AG04450 (cell line): ENCODE measurements around the gene MYH7B. TPM values are rescaled to one million over a fixed set of nuclear protein-coding genes. Genes with fewer than 3 reads are reported as not detected.

Experiments
- CTCF ChIA-PET: fragments of 300-600, 350-600 bp; formaldehyde crosslinking; extraction: SDS; loops from one replicate; lab custom pipeline; 2022; ENCODE audit warnings: antibody characterized with exemption, inconsistent platforms; lab: Charles Lee
- POLR2A ChIA-PET: fragments of 350-600 bp; formaldehyde crosslinking; extraction: SDS; loops from one replicate; lab custom pipeline; 2021; ENCODE audit warnings: antibody characterized with exemption, inconsistent platforms; lab: Yijun Ruan, JAX
- DNase-seq: peaks from one replicate; pipeline ENCODE4 v3.0.0-alpha.2; 2011; ENCODE audit warnings: low read depth, low spot score
- H3K27ac ChIP-seq: one replicate; pipeline ENCODE4 v1.5.1; 2012; ENCODE audit warnings: low read depth, low read length, control low read depth
- H3K27me3 ChIP-seq: one replicate; pipeline ENCODE4 v1.6.0; 2012; ENCODE audit warnings: low read length; ENCODE audit not compliant: control insufficient read depth, insufficient read depth
- H3K4me3 ChIP-seq: 2 replicates; pipeline ENCODE4 v1.5.1; 2011; ENCODE audit warnings: mild to moderate bottlenecking, low read depth, low read length, control low read depth
- H3K9me3 ChIP-seq: 2 replicates; pipeline ENCODE4 v1.5.1; 2012; ENCODE audit warnings: low read length; ENCODE audit not compliant: control insufficient read depth, insufficient read depth
- polyA plus RNA-seq: library from polyadenylated mRNA; depleted of rRNA; stranded (reverse); fragments of >200 nt; gene quantifications from 2 replicates; pipeline ENCODE4 v1.2.3, GENCODE V29; 2011; rRNA removed
- small RNA-seq: library from RNA; depleted of rRNA; stranded (forward); fragments of <200 nt; gene quantifications from one replicate; pipeline ENCODE3, GENCODE V24; 2012; ENCODE audit warnings: low read depth; ENCODE audit not compliant: insufficient read length
- TF ChIP-seq, protein P1 (sequence below): IDR thresholded peaks from 2 replicates; pipeline ENCODE4 v1.5.1; 2011; ENCODE audit warnings: low read depth, low read length, control low read depth, inconsistent platforms

Gene MYH7B
- polyA plus RNA-seq, 1 experiment, result 0.02 TPM

DNA sequence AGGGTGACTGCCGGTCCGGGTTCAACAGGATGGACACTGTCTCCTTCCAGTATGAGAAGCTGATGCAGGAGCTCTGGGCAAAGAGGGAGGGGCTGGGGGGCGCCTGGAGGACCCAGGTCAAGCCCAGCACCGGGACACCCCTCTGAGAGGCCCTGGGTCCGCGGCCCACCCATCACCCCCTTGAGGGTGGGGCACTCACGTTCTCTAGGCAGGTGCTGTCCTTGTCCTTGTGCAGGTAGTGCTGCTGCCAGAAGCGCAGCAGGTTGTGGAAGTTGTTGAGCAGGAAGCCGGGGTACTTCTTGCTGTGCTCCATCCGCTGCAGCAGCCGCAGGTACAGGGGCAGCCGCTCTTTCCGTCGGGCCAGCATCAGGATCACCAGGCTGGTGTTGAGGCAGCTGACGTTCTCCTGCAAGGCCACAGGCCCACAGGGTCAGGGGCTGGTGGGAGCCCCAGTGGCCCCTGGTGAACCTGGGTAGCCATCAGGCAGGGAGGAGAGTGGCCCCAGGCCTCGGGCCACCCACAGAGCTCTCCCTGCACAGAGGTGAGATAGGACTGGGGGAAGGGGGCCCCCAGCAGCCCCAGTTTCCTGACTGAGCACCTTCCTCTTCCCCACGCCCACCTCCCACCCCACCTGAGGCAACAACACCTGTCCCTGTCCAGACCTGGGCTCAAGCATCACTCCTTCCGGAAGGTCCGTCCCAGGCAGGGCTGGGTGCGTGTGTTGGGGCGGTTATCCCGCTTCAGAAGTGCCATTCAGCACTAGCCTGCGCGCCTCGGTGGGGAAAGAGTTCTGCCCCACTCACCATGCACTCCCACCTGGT lies 47.8 kb downstream of the MYH7B start:
- Histone ChIP-seq H3K9me3 (no peaks in the 10 kb centered on the region; the same call in 1 of the 2 replicates), H3K27ac (no peak overlapping the region), H3K27me3 (no peaks in the 10 kb centered on the region), H3K4me3 (no peak overlapping the region)
- ChIA-PET CTCF (interaction anchor here (2.6 kb wide), 1 partner anchor 129 kb away, joined by 17 read pairs; no protein-coding TSS in a partner anchor), POLR2A (interaction anchor here (0.6 kb wide), 1 partner anchor 260 kb away, joined by 7 read pairs; no protein-coding TSS in a partner anchor)
- DNase-seq, result no peak
- TF ChIP-seq, protein P1, sequence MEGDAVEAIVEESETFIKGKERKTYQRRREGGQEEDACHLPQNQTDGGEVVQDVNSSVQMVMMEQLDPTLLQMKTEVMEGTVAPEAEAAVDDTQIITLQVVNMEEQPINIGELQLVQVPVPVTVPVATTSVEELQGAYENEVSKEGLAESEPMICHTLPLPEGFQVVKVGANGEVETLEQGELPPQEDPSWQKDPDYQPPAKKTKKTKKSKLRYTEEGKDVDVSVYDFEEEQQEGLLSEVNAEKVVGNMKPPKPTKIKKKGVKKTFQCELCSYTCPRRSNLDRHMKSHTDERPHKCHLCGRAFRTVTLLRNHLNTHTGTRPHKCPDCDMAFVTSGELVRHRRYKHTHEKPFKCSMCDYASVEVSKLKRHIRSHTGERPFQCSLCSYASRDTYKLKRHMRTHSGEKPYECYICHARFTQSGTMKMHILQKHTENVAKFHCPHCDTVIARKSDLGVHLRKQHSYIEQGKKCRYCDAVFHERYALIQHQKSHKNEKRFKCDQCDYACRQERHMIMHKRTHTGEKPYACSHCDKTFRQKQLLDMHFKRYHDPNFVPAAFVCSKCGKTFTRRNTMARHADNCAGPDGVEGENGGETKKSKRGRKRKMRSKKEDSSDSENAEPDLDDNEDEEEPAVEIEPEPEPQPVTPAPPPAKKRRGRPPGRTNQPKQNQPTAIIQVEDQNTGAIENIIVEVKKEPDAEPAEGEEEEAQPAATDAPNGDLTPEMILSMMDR, result no peak

DNA sequence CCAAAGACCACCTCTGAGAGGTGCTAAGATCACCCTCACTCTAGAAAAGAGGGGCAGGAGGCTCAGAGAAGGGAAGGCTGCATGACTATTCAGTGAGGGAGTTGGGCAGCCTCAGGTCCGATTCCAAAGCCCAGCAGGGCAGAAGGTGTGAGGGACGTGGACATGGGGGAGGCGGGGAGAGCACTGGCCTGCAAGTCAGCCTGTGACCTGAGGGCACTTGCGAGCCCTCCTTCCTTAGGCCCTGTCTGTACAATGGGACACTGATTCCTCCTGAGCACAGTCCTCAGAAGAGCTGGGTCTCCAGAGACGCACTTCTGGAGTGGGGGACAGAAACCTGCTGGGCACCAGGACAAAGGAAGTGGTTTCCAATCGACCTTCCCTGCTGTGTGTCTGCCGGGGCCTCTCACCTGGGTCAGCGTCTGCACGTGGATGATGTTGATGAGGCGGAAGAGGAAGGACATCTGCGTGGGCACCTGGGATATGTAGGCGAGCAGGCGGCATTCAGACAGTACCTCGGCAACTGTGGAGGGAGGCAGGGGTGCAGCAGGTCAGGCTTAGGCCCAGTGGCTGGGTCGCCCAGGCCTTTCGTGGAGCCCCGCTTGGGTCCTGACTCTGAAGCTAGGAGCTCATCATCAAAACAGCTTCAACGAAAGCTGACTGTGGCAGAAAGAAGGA lies 48.5 kb downstream of the MYH7B start:
- no peak overlapping the region for H3K4me3 ChIP-seq
- no peak overlapping the region for H3K27ac ChIP-seq
- POLR2A ChIA-PET, result interaction anchor here (0.6 kb wide), 1 partner anchor 81 kb away, joined by 3 read pairs; no protein-coding TSS in a partner anchor
- no peaks in the 10 kb centered on the region; the same call in 1 of the 2 replicates for H3K9me3 ChIP-seq
- no peaks in the 10 kb centered on the region for H3K27me3 ChIP-seq
- CTCF ChIA-PET, result no interaction called here
- TF ChIP-seq, protein P1, result no peak
- DNase-seq, result no peak

GRCh38 chr20:35004749-35005462 lies 49.2 kb downstream of the MYH7B start:
- ChIA-PET POLR2A (interaction anchor here (0.6 kb wide), 1 partner anchor 82 kb away, joined by 3 read pairs; no protein-coding TSS in a partner anchor), CTCF (no interaction called here)
- no peak overlapping the region for H3K4me3 ChIP-seq
- H3K9me3 ChIP-seq, result no peaks in the 10 kb centered on the region; the same call in 1 of the 2 replicates
- H3K27ac ChIP-seq, result no peak overlapping the region
- no peak for DNase-seq
- H3K27me3 ChIP-seq, result no peaks in the 10 kb centered on the region
- TF ChIP-seq, protein P1, result no peak

Small RNAs within 50 kb of the gene (small RNA-seq; reads per million reads assigned to genes)
- 50.6 reads per million, percentile 85 among the genes with 10 or more reads in this experiment for gene MIR499A

Other genes starting within 250 kb of the MYH7B start
- 15.5 and 15.6 TPM in 2 replicates for gene NCOA6, start 130.2 kb upstream of the MYH7B start, polyA plus RNA-seq
- gene GGT7, start 83.0 kb upstream of the MYH7B start, polyA plus RNA-seq, result 12.1 and 16.2 TPM in 2 replicates
- 37.3 and 43.6 TPM in 2 replicates for gene ACSS2, start 79.3 kb upstream of the MYH7B start, polyA plus RNA-seq
- 71.6 and 77.4 TPM in 2 replicates for gene GSS, start 62 bp upstream of the MYH7B start, polyA plus RNA-seq
- gene TRPC4AP, start 136.9 kb downstream of the MYH7B start, polyA plus RNA-seq, result 85.4 and 94.0 TPM in 2 replicates
- gene EDEM2, start 191.5 kb downstream of the MYH7B start, polyA plus RNA-seq, result 28.3 and 30.3 TPM in 2 replicates
- 73.8 and 86.5 TPM in 2 replicates for gene PROCR, start 216.2 kb downstream of the MYH7B start, polyA plus RNA-seq